Ishikawa (cell line): ENCODE measurements around the gene ADAM22.

Experiments used
- CEBPB ChIP-seq: IDR thresholded peaks from 2 replicates; pipeline ENCODE4 v1.6.1; 2012
- CREB1 ChIP-seq: IDR thresholded peaks from 2 replicates; pipeline ENCODE4 v1.6.1; 2012; ENCODE audit warnings: low read depth
- EGR1 ChIP-seq: IDR thresholded peaks from 2 replicates; pipeline ENCODE4 v1.6.1; 2012
- EP300 ChIP-seq: IDR thresholded peaks from 2 replicates; pipeline ENCODE4 v1.6.1; 2012; ENCODE audit warnings: borderline replicate concordance
- FOXM1 ChIP-seq: IDR thresholded peaks from 2 replicates; pipeline ENCODE4 v1.6.1; 2012; ENCODE audit warnings: low read depth, borderline replicate concordance
- MAX ChIP-seq: IDR thresholded peaks from 2 replicates; pipeline ENCODE4 v1.6.1; 2012
- NFIC ChIP-seq: IDR thresholded peaks from 2 replicates; pipeline ENCODE4 v1.6.1; 2012
- RAD21 ChIP-seq: IDR thresholded peaks from 2 replicates; pipeline ENCODE4 v1.6.1; 2012; ENCODE audit warnings: low read depth
- REST ChIP-seq: IDR thresholded peaks from 2 replicates; pipeline ENCODE4 v1.6.1; 2012; ENCODE audit warnings: low read depth, mild to moderate bottlenecking
- TAF1 ChIP-seq: IDR thresholded peaks from 2 replicates; pipeline ENCODE4 v1.6.1; 2012; ENCODE audit warnings: low read depth, mild to moderate bottlenecking
- TCF12 ChIP-seq: IDR thresholded peaks from 2 replicates; pipeline ENCODE4 v1.6.1; 2012; ENCODE audit warnings: low read depth
- TEAD4 ChIP-seq: IDR thresholded peaks from 2 replicates; pipeline ENCODE4 v1.6.1; 2012
- USF1 ChIP-seq: IDR thresholded peaks from 2 replicates; pipeline ENCODE4 v1.6.1; 2012
- YY1 ChIP-seq: IDR thresholded peaks from 2 replicates; pipeline ENCODE4 v1.6.1; 2012; ENCODE audit warnings: low read depth
- ZBTB7A ChIP-seq: IDR thresholded peaks from 2 replicates; pipeline ENCODE4 v1.6.1; 2012; ENCODE audit warnings: low read depth

ADAM22 gene

GRCh38 chr7:87982116-87982515, 48.1 kb downstream of the ADAM22 start:
- TF ChIP-seq EGR1 (no peak), TCF12 (no peak), FOXM1 (no peak), CREB1 (no peak), CEBPB (no peak), EP300 (no peak), ZBTB7A (no peak), USF1 (no peak), REST (no peak), TAF1 (no peak)

- TF ChIP-seq USF1 (no peak), EGR1 (no peak), TCF12 (no peak), RAD21 (no peak)
Observed at GRCh38 chr7:87984088-87984487, 50.0 kb downstream of the ADAM22 start.

- TF ChIP-seq RAD21 (no peak), CEBPB (peak; percentile 41; the same call in 1 of the 2 replicates)
Observed at GRCh38 chr7:87993269-87993668, 59.2 kb downstream of the ADAM22 start.

GRCh38 chr7:87999261-87999660, 65.2 kb downstream of the ADAM22 start:
- no peak for TF ChIP-seq CEBPB
- TF ChIP-seq TEAD4, result no peak
- TF ChIP-seq USF1, result no peak
- no peak for TF ChIP-seq MAX
- TF ChIP-seq CREB1, result no peak

- TF ChIP-seq MAX (no peak), RAD21 (no peak), NFIC (no peak), USF1 (no peak), TAF1 (no peak)
Observed at GRCh38 chr7:88001744-88002530, 67.9 kb downstream of the ADAM22 start.

GRCh38 chr7:88002617-88003016, 68.6 kb downstream of the ADAM22 start:
- no peak for TF ChIP-seq NFIC
- TF ChIP-seq FOXM1, result no peak
- TF ChIP-seq ZBTB7A, result no peak
- TF ChIP-seq REST, result no peak
- TF ChIP-seq EGR1, result no peak
- no peak for TF ChIP-seq MAX
- TF ChIP-seq TCF12, result no peak
- no peak for TF ChIP-seq EP300
- no peak for TF ChIP-seq USF1
- no peak for TF ChIP-seq TAF1
- TF ChIP-seq YY1, result no peak
- no peak for TF ChIP-seq CREB1
- no peak for TF ChIP-seq RAD21
- TF ChIP-seq TEAD4, result no peak
- no peak for TF ChIP-seq CEBPB
